Right ventricle myocardium superior (tissue), 1 donor: Measurements from ENCODE around the gene ALKBH4. TPM values are rescaled to one million over a fixed set of nuclear protein-coding genes. Genes with fewer than 3 reads are reported as not detected.
"Not testable (repeated sequence)": the region's sequence is repeated elsewhere in the genome, so short reads cannot be mapped to it uniquely, and the experiment has no call there.

Experiments
- ATAC-seq: fragments of 200-7000 bp; cut with Tn5 transposase; one replicate; pipeline ENCODE4 v1.9.1; 2020; ENCODE audit warnings: mild to moderate bottlenecking; ENCODE audit not compliant: poor library complexity
- DNase-seq: peaks from one replicate; pipeline ENCODE4 v3.0.0-alpha.2; 2020
- intact Hi-C: fragments of 100-400 bp; cut with DNase I; formaldehyde crosslinking; loops from one replicate; pipeline ENCODE4 v1.11.2; 2022
- long read RNA-seq: library from polyadenylated mRNA; unstranded; transcript quantifications from one replicate; pipeline ENCODE4 v2.0.0, GENCODE V29; 2021
- total RNA-seq: library from RNA; stranded (reverse); fragmentation: NEBNext Ultra II Directional; extraction: Animal tissue kit (Norgen Biotek cat#: 25700); gene quantifications from one replicate; pipeline ENCODE4 v1.2.1, GENCODE V29; 2021
- donor health status: DM: no; HTN: yes; CAD: no; lungs with severe emphysema.

Gene ALKBH4, protein sequence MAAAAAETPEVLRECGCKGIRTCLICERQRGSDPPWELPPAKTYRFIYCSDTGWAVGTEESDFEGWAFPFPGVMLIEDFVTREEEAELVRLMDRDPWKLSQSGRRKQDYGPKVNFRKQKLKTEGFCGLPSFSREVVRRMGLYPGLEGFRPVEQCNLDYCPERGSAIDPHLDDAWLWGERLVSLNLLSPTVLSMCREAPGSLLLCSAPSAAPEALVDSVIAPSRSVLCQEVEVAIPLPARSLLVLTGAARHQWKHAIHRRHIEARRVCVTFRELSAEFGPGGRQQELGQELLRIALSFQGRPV
- total RNA-seq = 5.3 TPM
- long read RNA-seq, transcript ALKBH4-201 (3 exons, 2,105 nt) = major isoform, 28 of 31 reads
- long read RNA-seq, partial matches to known transcripts = 2 of 31 reads
- long read RNA-seq, other reads (novel, unspliced or antisense) = 1 of 31 reads

DNA sequence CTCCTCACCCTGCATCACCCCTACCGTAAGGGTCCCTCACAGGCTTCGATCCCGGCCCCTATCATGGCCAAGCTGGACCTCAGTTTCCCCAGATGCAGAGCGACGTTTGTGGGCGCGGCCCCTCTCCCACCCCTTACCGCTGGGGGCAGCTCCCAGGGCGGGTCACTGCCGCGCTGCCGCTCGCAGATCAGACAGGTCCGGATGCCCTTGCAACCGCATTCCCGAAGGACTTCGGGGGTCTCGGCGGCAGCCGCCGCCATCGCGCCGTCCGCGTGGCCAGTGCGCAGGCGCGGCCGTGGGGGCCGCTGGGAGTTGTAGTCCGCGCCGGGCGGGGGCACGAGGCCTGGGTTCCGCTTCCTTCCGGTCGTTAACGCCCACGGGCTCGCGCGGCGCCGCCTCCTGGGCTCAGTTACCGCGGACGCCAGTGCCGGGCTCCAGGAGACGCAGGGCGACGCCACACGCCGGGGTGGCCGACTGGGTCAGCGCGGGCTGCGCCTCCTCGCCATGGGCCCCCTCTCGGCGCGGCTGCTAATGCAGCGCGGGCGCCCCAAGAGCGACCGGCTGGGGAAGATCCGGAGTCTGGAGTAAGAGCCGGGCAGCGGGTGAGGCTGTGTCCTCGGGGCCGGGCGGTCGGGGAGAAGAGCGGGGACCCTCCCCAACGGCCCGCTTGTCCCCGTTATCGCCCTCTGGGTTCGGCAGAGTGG, at the start of gene ALKBH4, which contains the start of gene LRWD1:
Gene ALKBH4, minus strand, starts transcription at position 287 of the 704 bp plus-strand sequence. Its CDS starts 27 bp downstream, at position 260.
Gene LRWD1, plus strand, starts transcription at position 408 of the 704 bp plus-strand sequence. Its CDS starts 97 bp downstream, at position 505.
- intact Hi-C loops = no loop called here
- DNase-seq (peak; percentile 98), ATAC-seq (peak; percentile 98)

DNA sequence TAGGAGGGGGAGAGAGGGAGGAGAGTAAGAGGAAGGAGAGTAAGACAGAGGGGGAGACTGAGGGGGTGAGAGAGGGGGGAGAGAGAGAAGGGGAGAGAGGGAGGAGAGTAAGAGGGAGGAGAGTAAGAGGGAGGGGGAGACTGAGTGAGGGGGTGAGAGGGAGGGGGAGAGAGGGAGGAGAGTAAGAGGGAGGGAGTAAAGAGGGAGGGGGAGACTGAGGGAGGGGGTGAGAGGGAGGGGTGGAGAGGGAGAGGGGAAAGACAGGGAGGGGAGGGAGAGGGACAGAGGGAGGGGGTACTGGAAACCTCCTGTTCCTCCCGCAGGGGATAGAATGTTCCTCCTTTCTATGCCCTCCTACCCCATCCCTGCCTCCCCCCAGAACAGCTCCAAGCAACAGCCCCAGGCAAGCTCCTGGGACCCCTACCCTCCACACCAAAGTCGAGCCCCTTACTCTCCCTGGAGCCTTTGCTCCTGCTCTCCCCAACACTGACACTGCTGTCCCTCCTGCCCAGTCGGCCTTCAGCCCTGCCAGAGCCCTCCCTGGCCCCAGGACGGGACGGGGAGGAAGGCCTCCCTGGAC, 48.1 kb upstream of the ALKBH4 start:
- intact Hi-C loops = not testable (repeated sequence)
- ATAC-seq = peak; percentile 7
- peak; percentile 53 for DNase-seq

DNA sequence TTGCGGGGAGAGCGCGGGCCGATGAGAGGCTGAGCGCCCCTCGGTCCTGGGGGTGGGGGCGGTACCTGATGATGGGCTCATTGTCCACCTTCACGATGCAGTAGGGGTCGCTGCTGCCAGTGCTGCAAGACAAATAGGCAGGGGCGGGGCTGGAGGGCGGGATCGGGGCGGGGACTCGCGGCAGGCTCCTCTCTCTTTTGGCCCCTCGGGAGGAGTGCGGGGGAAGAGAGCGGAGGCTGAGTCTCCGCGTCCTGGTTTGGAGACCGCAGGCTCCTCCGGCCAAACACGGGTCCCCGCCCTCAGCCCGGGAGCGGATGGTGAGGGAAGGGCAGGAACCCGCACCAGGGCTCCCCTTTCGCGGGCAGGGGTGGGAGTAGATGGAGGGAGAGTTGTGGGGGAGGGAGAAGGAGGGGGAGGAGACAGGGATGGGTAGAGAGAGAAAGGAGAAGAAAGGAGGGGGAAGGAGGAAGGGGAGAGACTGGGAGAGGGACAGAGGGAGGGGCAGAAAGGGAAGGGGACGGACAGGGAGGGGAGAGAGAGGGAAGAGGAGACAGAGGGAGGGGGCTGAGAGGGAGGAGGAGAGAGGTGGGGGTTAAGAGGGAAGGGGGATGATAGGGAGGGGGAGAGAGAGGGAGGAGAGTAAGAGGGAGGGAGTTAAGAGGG, 47.3 kb upstream of the ALKBH4 start:
- intact Hi-C loops, DNase-seq: not testable (repeated sequence)

DNA sequence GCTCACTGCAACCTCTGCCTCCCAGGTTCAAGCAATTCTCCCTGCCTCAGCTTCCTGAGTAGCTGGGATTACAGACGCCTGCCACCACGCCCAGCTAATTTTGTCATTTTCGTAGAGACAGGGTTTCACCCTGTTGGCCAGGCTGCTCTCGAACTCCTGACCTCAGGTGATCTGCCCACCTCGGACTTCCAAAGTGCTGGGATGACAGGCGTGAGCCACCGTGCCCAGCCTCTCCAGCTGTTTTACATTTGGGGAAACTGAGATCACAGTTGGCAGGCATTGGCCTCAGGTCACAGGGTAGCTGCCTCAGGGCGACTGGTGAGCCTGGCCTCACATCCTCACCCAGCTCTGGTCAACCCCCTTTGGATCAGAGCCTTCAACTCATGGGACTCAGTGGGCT, 45.9 kb upstream of the ALKBH4 start:
- DNase-seq = peak; percentile 41
- intact Hi-C loops, ATAC-seq: not testable (repeated sequence)

More for the DNA sequence above, 47.3 kb upstream of the ALKBH4 start:
- ATAC-seq = peak; percentile 76

DNA sequence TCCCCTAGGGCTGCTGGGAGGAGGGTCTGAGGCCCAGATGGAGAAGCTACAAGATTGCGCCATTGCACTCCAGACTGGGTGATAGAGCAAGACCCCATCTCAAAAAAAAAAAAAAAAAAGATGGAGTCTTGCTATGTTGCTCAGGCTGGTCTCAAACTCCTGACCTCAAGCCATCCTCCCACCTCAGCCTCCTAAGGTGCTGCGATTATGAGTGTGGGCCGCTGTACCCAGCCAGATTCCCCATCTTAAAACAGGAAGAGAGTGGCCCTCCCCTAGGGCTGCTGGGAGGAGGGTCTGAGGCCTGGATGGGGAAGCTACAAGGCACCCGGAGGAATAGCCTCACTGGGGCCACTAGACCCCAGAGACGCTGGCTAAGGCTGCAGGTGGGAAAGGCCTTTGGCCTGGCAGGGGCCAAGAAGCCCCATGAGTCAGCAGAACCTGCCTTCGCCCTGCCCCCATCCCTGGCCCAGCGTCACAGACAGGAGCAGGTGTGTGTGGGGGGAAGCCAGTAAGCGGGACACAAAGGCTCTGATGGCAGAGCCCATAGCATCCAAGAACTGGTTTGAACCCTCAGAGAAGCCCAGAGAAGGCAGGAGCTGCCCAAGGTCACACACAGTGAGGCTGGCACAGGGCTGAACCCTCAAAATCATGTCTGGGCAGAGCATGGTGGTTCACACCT, 42.9 kb upstream of the ALKBH4 start:
- ATAC-seq, intact Hi-C loops: not testable (repeated sequence)
- DNase-seq = peak; percentile 38

DNA sequence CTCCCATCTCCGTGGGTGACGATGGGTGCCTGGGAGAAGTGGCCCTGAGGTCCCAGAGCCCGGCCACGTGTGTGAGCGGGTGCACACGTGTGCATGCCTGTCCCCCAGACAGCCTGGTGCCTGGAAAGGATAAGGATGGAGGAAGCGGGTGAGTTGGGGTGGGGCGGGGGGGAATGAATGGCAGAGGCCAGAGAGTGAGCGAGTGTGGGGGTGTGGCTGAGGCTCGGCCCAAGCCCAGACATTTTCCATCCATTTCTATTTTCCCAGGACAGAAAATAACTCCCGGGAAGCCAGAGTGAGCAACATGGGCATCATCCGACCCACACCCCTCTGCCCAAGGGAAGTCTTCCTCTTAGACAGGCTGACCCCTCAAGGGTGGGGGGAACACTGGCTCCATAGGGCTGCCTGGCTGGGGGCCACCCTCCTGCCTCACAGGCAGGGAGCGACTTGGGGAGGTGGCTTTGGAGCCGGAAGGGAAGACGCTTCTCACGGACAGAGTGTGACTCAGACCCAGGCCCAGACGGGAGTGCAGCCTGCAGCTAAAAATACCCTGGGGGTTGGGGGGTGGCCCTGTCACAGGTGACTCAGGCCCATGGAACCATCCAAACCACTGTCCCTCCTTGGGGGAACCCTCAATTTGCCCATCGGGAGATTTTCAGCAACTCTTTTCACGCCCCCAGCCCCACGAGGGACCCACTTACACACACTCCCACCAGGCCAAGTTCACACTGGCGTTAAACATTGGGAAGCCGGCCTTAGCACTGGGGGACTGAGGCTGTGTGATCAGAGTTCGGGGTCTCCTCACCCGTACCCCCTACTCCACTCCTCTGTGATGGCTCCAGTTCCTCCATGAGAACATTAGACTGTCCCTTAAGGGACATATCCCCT, 40.9 kb upstream of the ALKBH4 start:
- intact Hi-C loops, ATAC-seq: not testable (repeated sequence)
- peak; percentile 26 for DNase-seq

DNA sequence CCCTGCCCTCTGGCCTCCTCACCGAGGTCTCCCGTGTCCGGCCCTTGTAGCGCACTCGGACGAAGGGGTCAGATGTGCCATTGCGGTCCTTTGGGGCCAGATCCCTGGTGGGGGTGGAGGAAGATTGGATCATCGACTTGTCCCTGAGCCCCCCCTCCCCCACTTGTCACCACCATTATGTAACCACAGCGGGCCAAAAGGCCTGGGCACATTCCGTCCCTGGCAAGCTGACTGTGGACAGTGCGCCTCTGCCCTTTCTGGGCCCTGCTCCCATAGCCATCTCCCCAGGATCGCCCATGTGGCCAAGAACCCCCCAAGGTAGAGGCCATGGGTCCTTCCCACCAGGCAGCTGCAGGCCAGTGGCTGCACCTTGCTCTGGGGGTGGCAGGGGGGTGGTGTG, 38.5 kb upstream of the ALKBH4 start:
- DNase-seq, intact Hi-C loops: not testable (repeated sequence)
- ATAC-seq = peak; percentile 14

DNA sequence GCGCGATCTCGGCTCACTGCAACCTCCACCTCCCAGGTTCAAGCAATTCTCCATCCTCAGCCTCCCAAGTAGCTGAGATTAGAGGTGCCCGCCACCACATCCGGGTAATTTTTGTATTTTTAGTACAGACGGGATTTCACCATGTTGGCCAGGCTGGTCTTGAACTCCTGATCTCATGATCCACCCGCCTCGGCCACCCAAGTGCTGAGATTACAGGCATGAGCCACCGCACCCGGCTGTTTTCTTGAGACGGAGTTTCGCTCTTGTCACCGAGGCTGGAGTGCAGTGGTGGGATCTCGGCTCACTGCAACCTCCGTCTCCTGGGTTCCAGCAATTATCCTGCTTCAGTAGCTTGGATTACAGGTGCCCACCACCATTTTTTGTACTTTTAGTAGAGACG, 33.7 kb upstream of the ALKBH4 start:
- ATAC-seq, intact Hi-C loops: not testable (repeated sequence)
- peak; percentile 36 for DNase-seq

DNA sequence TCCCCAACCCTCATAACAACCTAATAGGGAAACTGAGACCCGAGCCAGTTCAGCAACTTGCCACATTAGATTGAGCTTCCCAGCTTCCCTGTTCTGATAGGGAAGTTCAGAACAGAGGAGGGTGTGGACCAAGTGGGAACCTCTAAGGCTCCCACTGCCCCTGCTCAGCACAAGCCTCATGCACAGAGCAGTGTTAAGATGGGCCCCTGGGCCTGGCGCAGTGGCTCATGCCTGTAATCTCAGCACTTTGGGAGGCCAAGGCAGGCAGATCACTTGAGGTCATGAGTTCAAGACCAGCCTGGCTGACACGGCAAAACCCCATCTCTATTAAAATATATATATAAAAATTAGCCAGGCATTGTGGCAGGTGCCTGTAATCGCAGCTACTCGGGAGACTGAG, 32.6 kb upstream of the ALKBH4 start:
- DNase-seq = peak; percentile 56
- ATAC-seq, intact Hi-C loops: not testable (repeated sequence)

DNA sequence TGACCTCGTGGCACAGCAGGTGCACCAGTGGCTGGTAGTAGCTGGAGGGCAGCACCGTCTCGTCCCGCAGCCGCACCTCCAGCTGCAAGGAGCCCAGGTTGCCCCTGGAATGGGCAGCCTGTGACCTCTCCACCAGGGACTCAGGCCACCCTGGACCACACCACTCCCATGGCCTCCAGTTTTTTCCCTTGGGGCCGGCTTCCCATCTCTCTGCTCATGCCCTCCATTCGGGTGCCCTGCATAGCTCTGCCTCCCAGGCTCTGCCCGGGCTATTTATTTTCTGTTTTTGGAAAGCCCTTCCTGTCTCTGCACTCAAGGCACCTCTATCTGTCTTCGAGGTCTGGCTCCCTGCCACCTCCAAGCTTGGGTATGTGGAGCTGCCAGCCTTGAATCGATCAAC, 32.2 kb upstream of the ALKBH4 start:
- intact Hi-C loops, ATAC-seq: not testable (repeated sequence)
- peak; percentile 40 for DNase-seq

DNA sequence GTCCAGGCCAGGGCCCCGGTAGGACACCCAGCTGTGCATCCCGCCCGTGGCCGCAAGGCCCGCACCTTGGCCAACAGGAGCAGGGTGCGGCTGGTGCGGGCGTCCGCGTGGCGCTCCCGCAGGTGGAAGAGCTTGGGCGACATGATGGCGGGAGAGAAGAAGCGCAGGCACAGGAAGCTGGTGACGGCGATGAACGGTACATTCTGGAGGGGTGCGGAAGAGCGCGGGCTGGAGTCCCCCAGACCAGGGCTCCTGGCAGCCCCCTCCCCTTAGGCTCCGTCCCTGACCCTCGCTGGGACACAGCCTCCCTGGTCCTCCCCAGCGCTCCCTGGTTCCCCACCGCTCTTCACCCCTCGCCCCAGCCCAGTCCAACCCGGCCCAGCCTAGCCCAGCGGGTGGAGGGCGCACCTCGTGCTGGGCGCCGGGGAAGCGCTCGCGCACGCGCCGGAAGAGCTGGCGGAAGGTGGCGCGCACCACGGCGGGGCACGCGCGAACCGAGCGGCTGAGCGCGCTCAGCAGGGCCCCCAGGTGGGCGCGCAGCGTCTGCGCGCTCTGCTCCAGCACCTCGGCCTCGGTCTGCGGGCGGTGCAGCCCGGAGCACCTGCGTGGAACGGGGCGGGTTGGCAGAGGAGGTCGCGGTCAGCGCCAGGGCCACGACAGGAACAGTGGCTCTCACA, 29.9 kb upstream of the ALKBH4 start:
- DNase-seq, intact Hi-C loops: not testable (repeated sequence)
- peak; percentile 65 for ATAC-seq

DNA sequence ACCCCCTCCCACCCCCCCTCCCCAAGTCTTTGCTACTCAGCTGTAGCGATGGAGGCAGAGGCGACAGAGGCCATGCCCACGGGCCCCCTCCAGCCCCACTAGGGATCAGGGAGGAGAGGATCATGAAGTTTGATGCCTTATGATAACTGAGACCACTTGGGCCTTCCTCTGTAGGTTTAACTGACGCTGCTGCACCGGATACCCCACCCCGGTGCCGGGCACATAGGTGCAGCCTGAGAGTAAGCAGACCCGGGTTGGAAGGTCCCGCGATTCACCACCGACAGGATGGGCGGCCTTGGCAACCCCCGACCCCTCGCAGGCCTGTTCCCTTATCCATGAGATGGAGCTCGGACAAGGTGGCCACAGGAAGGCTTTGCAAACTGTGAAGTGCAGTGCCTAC, 29.4 kb upstream of the ALKBH4 start:
- ATAC-seq, intact Hi-C loops: not testable (repeated sequence)
- peak; percentile 46 for DNase-seq

DNA sequence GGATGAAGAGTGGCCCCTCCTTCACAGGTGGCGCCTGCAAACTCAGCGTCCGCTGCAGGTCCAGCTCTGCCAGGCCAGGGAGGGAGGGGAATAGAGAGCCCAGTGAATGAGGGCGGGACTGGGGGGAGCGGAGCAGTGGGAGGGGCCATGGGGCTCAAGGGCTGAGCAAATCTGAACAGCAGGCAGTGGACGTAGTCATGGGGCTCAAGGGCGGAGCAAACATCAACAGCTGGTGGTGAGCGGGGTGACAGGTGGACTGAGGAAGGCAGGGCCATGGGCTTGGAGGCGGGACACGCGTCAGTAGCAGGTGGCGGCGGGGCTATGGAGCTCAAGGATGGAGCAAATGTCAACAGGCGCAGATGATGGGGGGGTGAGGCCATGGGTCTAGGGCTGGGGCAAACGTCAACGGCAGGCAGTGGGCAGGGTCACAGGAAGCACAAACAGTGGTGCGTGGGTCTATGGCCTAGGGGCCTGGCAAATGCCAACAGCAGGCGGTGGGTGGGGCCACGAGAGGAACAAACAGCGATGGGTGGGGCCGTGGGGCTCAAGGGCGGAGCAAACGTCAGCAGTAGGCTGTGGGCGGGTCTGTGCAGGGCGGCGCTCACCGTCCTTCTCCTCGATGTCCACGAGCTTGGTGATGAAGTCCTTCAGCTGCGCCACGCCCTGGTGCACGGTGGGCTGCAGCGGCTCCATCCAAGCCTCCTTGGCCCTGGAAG, 28.7 kb upstream of the ALKBH4 start:
- peak; percentile 44 for DNase-seq
- intact Hi-C loops = not testable (repeated sequence)
- ATAC-seq = peak; percentile 69

DNA sequence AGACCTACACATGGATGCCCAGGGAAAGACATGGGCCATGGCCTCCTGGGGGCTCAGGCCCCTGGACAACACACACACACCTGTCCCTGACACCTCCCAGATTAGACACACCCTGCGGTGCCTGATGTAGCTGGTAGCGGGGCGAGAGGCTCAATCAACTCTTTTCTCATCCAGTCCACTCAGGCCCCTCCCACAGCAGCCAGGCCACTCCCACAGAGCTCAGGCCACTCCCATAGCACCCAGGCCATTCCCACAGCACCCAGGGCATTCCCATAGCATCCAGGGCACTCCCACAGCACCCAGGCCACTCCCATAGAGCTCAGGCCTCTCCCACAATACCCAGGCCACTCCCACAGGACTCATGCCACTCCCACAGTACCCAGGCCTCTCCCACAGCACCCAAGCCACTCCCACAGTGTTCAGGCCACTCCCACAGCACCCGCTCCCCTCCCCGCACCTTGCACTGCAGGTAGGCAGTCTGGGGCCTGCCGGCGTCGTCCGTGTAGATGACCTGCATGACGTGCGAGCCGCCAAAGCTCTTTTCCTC, 25.9 kb upstream of the ALKBH4 start:
- intact Hi-C loops = not testable (repeated sequence)
- ATAC-seq (peak; percentile 33), DNase-seq (peak; percentile 60)

DNA sequence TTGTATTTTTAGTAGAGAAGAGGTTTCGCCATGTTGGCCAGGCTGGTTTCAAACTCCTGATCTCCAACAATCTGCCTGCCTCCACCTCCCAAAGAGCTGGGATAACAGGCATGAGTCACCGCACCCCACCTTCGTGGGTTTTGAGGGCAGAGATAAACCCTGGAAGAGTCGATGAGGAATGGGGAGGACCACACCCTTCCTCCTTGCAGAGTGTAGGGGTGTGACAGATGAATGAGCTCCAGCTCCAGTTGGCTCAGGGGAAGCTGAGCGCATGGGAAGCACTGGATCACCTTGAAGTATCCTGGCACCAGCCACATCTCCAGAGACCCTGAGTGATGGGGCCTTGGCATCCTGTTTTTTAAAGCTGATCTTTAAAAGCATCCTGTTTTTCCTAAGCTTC, 19.7 kb upstream of the ALKBH4 start:
- intact Hi-C loops, ATAC-seq, DNase-seq: not testable (repeated sequence)

DNA sequence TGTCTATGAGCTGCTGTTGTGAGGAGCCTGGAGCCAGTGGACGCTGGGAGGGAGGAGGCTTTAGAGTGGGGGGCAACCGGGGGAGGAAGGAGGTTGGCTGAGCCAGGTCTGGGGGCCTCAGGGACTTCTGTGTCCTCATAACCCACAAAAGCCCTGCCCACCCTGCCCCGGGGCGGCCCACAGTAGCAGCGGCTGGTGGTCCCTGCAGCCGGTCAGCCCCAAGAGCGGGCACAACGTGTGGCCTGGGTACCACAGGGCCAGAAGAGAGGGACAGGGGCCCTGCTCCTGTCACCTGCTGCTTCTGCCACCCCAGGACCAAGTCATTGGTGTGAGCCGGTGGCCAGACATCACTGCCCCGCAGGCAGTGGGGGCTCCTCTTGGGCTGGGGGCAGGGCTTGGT, 17.3 kb upstream of the ALKBH4 start:
- ATAC-seq, intact Hi-C loops: not testable (repeated sequence)
- DNase-seq = peak; percentile 34
